GM18951 (cell line): ENCODE data around the gene EVL.
"Not testable (repeated sequence)": the region's sequence is repeated elsewhere in the genome, so short reads cannot be mapped to it uniquely, and the experiment has no call there.

Experiments used
- POLR2A ChIP-seq: IDR thresholded peaks from 4 replicates; pipeline ENCODE4 v1.6.1; 2011; ENCODE audit warnings: mild to moderate bottlenecking; ENCODE audit not compliant: insufficient read length, insufficient read depth; ENCODE audit errors: extremely low read depth
- in situ Hi-C: fragments of 300-500 bp; cut with MboI; formaldehyde crosslinking; loops from one replicate; pipeline ENCODE4 v1.12.0; 2022; ENCODE audit warnings: low sequenced_read_pairs, mixed read lengths, inconsistent platforms; ENCODE audit not compliant: unreplicated experiment

The EVL gene

DNA sequence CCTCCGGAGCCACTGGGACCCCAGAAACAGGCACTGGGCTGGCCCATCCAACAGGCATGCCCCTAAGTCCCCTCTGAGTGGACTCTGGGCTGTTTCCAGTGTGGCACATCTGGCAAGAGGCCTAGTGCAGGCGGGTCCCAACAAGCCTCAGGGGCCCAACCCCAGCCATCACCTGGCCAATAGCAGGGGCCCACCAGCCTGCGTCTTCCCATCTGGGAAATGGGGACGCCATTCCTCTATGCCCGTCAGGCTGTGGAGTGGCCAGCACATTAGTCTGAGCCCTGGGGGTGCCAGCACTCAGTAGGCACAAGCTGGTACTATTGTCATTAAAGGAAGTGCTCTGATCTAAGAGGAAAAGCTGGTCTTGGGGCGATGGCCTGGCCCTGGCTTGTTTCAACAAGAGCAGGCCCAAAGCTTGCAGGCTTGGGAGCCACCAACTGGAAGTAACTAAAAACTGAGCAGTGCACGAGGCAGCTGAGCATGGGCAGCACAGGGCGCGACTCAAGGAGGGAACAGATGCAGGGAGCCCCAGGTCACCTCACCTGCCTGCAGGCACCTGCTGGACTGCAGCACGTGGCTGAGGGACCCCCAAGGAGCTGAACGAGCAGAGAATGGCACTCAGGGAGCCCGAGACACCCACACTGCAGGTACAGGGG is 85.8 kb downstream of the EVL start:
- in situ Hi-C loops: no loop called here
- TF ChIP-seq POLR2A: no peak

DNA sequence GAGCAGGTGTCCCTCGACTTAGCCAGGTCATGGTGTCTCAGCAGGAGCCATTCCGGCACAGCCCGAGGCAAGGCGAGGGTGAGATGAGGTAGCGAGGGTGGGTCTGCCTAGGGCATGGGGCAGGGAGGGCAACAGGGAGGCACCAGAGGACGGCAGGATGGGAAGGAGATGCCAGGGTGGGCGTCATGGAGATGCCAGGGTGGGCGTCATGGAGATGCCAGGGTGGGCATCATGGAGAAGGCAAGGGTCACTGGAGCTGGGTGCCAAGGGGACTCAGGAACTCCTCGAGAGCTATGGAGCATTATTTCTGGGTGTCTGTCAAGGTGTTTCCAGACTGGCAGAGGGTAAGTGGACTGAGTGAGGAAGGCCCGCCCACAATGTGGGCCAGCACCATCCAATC is 86.9 kb downstream of the EVL start:
- no peak for TF ChIP-seq POLR2A
- in situ Hi-C loops: no loop called here

DNA sequence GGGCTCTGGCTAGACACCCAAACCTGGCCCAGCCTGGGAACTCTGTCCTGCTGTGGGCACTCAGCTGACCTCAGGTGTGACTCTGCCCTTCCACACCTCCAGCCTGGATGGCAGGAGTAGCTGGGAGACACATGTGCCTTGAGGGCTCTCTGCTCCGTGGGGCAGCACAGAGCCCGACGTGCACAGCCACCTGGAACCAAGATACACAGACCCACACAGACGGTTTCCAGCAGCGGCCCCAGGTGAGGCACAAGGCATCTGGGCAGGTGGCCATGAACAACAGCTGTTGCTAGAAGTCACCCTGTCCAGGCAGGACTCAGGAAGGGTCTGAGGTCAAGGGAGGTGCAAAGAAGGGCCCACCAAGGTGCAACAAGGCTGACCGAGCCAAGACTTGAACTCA is 88.3 kb downstream of the EVL start:
- in situ Hi-C loops: no loop called here
- no peak for TF ChIP-seq POLR2A

DNA sequence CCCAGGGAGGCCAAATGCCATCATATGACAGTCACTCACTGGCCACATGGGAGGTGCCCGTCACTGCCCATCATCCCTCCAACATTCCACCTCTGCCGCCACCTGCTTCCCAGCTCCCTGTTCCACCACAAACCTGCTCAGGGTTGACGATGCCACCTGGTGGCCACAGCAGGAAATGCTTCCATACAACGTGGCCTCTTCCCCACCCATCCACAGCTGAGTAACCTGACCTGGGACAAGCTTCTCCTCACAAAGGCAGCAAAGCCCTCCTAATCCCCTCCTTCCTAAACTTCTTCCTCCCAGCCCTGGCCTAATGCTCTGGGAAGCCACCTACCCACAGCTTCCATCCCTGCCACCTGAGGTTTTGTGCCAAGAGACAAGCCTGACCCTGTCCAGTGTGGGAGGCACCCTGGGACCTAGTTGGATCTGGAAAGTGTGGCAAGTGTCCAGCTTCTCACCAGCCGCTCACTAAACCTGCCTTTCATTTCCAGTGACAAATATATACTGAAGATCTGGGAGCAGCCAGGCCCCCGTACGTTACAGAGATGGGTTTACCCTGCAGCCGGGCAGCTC is 89.9 kb downstream of the EVL start:
- in situ Hi-C loops: no loop called here
- no peak for TF ChIP-seq POLR2A

DNA sequence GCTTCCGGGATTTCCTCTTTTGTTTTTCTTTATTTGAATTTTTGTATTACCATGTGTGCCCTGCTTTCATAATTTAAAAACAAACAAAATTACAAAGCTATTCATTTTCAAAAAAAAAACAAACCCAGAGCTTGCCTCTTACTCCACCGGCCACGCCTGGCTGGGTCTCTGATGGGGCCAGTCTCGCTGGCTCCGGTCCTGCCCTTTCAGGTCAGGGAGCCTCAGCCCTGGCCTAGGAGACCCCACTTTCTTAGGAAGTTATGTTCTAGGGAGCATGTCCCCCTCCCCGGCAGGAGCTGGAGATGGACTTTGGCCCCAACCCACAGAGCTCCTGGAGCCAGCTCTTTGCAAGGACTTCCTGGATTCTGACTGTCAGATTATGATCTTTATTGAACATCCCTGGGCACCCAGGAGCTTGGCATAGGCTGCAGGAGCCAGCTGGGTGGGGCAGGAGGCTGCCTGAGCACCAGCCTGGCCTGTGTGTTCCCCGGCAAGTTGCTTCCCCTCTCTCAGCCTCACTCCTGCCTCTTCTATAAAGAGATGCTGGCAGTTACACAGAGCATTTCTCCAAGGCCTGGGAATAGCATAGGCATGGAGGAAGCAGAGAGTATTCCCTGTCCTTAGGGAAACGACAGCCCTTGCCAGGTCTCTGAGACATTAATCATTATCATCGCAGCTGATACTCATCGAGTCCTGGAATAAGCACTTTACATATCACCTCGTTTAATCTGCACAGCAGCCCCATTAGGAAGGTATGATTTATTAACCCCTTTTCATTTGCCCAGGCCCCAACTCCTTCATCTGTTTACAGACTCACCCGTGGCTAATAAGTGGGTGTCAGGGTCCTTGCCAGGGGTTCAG is 90.8 kb downstream of the EVL start:
- TF ChIP-seq POLR2A: no peak
- in situ Hi-C loops: no loop called here

DNA sequence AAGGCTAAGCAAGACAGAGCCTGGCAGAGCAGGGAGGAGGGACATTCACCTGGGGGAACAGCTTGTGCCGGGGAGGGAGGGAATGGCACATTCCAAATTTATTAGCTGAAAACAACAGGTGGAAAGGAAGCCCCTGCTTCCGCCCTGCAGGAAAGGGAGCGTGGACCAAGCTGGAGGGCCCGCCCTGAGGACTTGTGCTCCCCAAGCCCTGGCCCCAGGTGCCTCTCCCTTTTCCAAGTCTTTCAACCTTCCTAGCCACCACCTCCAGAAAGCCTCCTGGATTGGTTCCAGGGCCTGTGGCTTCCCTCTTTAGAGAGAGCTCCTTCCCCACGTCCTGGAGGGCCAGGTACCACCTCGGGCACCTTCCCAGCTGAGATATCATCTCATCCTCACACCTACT is 91.6 kb downstream of the EVL start:
- no peak for TF ChIP-seq POLR2A
- in situ Hi-C loops: no loop called here

DNA sequence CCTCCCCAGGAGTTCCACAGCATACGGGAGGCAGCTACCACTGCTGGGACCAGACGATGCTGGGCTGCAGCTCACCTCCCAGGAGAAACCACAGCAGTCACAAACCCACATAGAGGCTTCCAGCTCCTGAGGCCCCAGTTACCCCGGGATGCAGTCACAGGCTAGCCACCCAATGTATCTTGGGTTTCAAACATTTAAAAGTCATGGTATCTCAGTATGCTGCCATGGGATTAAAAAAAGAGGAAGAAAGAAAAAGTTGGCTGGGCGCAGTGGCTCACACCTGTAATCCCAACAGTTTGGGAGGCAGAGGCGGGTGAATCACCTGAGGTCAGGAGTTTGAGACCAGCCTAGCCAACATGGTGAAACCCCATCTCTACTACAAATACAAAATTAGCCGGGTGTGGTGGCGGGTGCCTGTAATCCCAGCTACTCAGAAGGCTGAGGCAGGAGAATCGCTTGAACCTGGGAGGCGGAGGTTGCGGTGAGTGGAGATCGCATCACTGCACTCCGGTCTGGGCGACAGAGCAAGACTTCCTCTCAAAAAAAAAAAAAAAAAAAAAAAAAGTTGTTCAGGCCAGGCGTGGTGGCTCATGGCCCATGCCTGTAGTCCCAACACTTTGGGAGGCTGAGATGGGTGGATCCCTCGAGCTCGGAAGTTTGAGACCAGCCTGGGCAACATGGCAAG is 92.5 kb downstream of the EVL start:
- in situ Hi-C loops: not testable (repeated sequence)

DNA sequence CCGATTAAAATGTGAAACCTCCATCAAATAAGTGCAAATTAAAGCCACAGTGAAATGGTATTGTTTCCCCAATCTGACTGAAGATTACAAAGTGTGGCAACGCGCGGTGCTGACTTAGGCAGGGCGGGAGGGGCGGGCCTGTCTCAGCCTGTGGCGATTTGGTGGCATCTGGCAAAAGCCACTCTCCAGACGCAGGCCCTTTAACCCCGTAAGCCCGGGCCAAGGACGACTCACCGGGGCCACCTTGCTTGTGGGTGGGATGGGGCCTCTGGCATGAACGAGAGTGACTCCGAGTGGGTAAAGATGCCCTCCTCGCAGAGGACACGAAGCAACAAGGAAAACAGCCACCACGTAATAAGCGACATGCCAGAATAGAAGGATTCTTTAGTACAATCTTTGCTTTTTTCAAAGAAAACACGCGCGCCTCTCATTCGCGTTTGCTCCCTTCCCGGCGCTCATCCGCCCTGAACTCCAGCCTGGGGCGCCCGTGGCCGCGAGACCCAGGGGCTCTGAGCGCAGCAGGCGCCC is 93.4 kb downstream of the EVL start:
- in situ Hi-C loops: no loop called here
- TF ChIP-seq POLR2A: no peak

DNA sequence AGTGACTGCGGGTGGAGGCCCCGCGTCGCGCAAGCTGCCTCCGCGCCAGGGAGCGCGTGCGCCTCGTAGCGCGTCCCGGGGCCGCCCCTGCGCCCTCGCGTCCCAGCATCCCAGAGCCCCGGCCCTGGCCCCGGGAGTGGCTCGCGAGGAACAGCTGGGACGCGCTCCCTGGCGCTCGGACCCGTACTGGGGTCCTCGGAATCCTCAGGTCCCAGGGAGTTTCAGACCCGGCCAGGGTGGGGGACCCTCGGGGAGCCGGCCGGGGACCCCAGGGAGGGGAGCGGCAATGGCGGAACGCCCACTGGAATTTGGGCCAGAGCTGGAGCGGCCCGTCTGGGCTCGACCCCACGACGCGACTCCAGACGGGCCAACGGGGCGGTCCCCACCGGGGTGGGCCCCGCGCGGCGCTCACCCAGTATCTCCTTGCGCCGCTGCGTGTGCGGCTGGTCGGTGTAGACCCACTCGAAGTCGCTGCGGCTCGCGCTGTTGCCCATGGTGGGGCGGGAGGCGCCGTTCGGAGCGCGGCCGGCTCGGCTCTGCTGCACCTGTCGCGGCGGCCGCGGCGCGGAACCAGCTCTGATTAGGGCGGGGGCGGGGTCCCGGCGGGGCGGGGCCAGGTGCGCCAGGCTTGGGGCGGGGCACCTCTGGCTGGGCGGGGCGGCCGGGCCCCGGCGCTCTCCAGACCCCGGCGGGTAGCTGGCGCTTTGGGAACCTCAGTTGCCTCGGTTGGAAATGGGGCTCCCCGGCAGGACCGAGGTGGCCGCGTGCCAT is 94.1 kb downstream of the EVL start, which contains the start of gene DEGS2:
TSS of gene DEGS2 (minus strand) at position 552 of the 771 bp plus-strand sequence. CDS start at position 494, 58 bp downstream.
- TF ChIP-seq POLR2A: no peak
- in situ Hi-C loops: no loop called here

DNA sequence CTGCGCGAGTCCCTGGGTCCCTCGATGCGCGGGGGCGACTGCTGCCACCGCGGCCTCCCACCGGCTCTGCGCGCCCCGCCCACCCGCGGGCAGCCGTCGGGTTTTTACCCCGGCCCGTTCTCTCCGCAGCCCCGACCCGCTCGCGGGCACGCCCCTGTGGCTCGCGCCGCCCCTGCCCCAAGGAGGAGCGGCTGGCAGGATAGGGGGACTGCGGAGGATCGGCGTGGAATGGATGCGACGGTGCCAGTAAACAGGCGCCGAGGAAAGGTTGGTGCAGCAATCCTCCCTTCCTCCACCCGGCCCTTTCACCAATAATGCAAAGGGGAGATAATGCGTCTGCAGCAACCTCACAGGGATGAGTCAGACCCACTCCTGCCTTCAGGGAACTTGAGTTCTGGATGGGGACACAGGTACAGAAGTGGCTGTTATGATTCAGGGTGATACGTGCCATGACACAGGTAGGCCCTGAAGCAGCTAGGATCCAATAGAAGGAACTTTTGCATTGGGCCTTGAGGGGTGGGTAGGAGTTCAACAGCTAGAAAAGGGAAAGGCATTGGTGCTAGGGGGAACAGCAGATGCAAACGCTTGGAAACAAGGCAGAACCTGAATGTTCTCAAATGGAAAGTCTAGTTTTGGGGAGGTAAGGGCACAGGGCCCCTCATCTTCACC is 94.8 kb downstream of the EVL start:
- in situ Hi-C loops: no loop called here
- no peak for TF ChIP-seq POLR2A

DNA sequence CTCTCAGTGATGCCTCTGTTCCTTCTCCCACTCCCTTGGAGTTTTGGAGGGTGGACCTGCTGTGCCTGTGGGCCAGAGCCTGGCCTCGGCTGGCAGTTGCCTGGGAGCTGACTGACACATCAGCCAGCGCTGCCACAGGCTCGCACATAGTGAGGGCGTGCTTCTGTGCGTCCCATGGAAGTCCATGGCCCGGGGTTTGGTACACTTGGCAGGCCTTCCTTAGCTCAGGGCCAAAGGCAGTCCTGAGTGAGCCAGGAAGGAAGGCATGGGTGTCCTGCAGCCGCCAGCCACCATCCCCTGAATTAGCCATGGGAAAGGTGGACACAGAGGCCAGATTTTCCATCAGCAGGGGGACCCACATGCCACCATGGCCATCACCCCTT is 95.3 kb downstream of the EVL start:
- TF ChIP-seq POLR2A: no peak
- in situ Hi-C loops: no loop called here

DNA sequence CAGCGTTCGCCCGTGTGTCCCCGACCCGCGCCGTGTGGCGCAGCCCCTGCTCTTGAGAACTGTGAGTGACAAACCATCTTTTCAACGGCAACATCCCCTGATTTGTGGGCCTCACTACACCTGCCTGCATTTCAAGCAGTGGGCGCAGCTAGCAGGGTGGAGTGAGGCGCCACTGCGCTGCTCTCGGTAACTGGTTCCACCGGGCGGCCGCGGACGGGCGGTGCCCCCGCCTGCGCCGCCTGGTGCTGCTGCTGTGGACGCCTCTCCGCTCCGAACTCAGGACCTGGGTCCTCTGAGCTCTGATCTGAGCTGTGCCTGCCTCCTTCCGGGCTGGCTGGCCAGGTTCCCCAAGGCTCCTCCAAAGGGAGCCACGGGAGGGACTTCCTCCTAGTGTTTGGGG is 100.2 kb downstream of the EVL start:
- in situ Hi-C loops: no loop called here
- TF ChIP-seq POLR2A: no peak
